A549 treated with ZK216348 at 1 μM for 4 hours (cell line): ENCODE data around the gene TTC29. TPM values are rescaled to one million over a fixed set of nuclear protein-coding genes. Genes with fewer than 3 reads are reported as not detected.

ENCODE experiments used
- total RNA-seq: library from RNA; stranded (reverse); fragments of 200-300 nt; extraction: Qiagen RNA extraction; gene quantifications from 5 replicates; pipeline ENCODE4 v1.2.3, GENCODE V29; 2022; ENCODE audit warnings: low read depth

The TTC29 gene
- total RNA-seq, result not detected in 5 replicates

GRCh38 chr4:146945556-146946374 lies at the start of gene TTC29:
TTC29 (minus strand) TSS chr4:146945864; CDS start chr4:146939895, 5,969 bp downstream.

